HEK293 (cell line): ENCODE results near the gene BEST3.

Source experiments
- CTCF ChIA-PET: fragments of 350-600 bp; formaldehyde crosslinking; extraction: SDS; loops from one replicate; lab custom pipeline; 2021; ENCODE audit warnings: antibody characterized with exemption; lab: Yijun Ruan, JAX
- POLR2A ChIA-PET: fragments of 300-600 bp; formaldehyde crosslinking; extraction: SDS; loops from one replicate; lab custom pipeline; 2020; ENCODE audit warnings: antibody characterized with exemption, inconsistent platforms; lab: Yijun Ruan, JAX
- H3K27ac ChIP-seq: fragments of 200-500 bp; sonication (Bioruptor generic); 2 replicates; pipeline ENCODE4 v1.5.1; 2014; ENCODE audit warnings: low read depth, low read length, control low read depth, inconsistent platforms; ENCODE audit errors: extremely low read depth
- H3K36me3 ChIP-seq, 2 experiments: fragments of 200-500 bp in 1 of 2; sonication (Bioruptor generic) in 1 of 2; 1 replicate in 1 of 2; 2 replicates in 1 of 2; pipeline ENCODE4 v1.5.1; 2014 to 2017; ENCODE audit warnings: inconsistent platforms in 2 of 2, low read length in 2 of 2; ENCODE audit not compliant: control insufficient read depth in 2 of 2, insufficient read depth in 1 of 2
- H3K4me1 ChIP-seq: fragments of 200-500 bp; sonication (Bioruptor generic); 2 replicates; pipeline ENCODE4 v1.5.1; 2014; ENCODE audit warnings: mild to moderate bottlenecking, low read length, inconsistent platforms; ENCODE audit not compliant: control insufficient read depth, insufficient read depth
- H3K4me3 ChIP-seq: 2 replicates; pipeline ENCODE4 v1.5.1; 2011; ENCODE audit warnings: low read depth, mild to moderate bottlenecking, control low read depth, low read length, moderate library complexity
- H3K9me3 ChIP-seq: fragments of 200-500 bp; sonication (Bioruptor generic); 2 replicates; pipeline ENCODE4 v1.5.1; 2014; ENCODE audit warnings: low read depth, low read length, inconsistent platforms; ENCODE audit not compliant: control insufficient read depth, insufficient read depth
- HOXA7 ChIP-seq: sonication (generic); formaldehyde crosslinking; IDR thresholded peaks from 2 replicates; pipeline ENCODE4 v1.8.1; 2022; ENCODE audit warnings: missing genetic modification reagents, borderline replicate concordance
- HOXC10 ChIP-seq: sonication (generic); formaldehyde crosslinking; IDR thresholded peaks from 2 replicates; pipeline ENCODE4 v1.8.1; 2023; ENCODE audit warnings: mild to moderate bottlenecking, missing genetic modification reagents
- IKZF3 ChIP-seq: fragments of 450-650 bp; IDR thresholded peaks from 2 replicates; pipeline ENCODE4 v1.5.0; 2018; ENCODE audit warnings: missing biosample characterization, mild to moderate bottlenecking, missing genetic modification characterization, moderate library complexity
- KLF1 ChIP-seq: fragments of 450-650 bp; formaldehyde crosslinking; IDR thresholded peaks from 2 replicates; pipeline ENCODE4 v1.5.1; 2016; ENCODE audit warnings: missing biosample characterization, missing genetic modification characterization
- KLF16 ChIP-seq: fragments of 450-650 bp; formaldehyde crosslinking; IDR thresholded peaks from 2 replicates; pipeline ENCODE4 v1.5.1; 2017; ENCODE audit warnings: missing biosample characterization, missing genetic modification characterization
- MZF1 ChIP-seq: fragments of 450-650 bp; formaldehyde crosslinking; IDR thresholded peaks from 2 replicates; pipeline ENCODE4 v1.5.1; 2017; ENCODE audit warnings: missing biosample characterization, missing genetic modification characterization, borderline replicate concordance
- SALL2 ChIP-seq: fragments of 450-650 bp; formaldehyde crosslinking; IDR thresholded peaks from 2 replicates; pipeline ENCODE4 v1.5.0; 2017; ENCODE audit warnings: missing biosample characterization, mild to moderate bottlenecking, missing genetic modification characterization, borderline replicate concordance
- ZBTB20 ChIP-seq: fragments of 450-650 bp; formaldehyde crosslinking; IDR thresholded peaks from 2 replicates; pipeline ENCODE4 v1.5.1; 2016; ENCODE audit warnings: missing biosample characterization, missing genetic modification characterization
- ZBTB21 ChIP-seq: fragments of 450-650 bp; formaldehyde crosslinking; IDR thresholded peaks from 2 replicates; pipeline ENCODE4 v1.5.1; 2017; ENCODE audit warnings: missing biosample characterization, missing genetic modification characterization
- ZNF157 ChIP-seq: fragments of 450-650 bp; formaldehyde crosslinking; IDR thresholded peaks from 2 replicates; pipeline ENCODE4 v1.5.1; 2016; ENCODE audit warnings: missing biosample characterization, missing genetic modification characterization
- ZNF239 ChIP-seq: fragments of 450-650 bp; formaldehyde crosslinking; IDR thresholded peaks from 2 replicates; pipeline ENCODE4 v1.5.1; 2016; ENCODE audit warnings: missing biosample characterization, missing genetic modification characterization
- ZNF423 ChIP-seq: fragments of 450-650 bp; formaldehyde crosslinking; IDR thresholded peaks from 2 replicates; pipeline ENCODE4 v1.5.1; 2016; ENCODE audit warnings: missing biosample characterization, missing genetic modification characterization
- ZNF610 ChIP-seq: fragments of 450-650 bp; formaldehyde crosslinking; IDR thresholded peaks from 2 replicates; pipeline ENCODE4 v1.5.1; 2016; ENCODE audit warnings: missing biosample characterization, missing genetic modification characterization, borderline replicate concordance
- ZNF621 ChIP-seq: fragments of 450-650 bp; formaldehyde crosslinking; IDR thresholded peaks from 2 replicates; pipeline ENCODE4 v1.5.1; 2017; ENCODE audit warnings: missing biosample characterization, missing genetic modification characterization
- ZNF837 ChIP-seq: fragments of 450-650 bp; formaldehyde crosslinking; IDR thresholded peaks from 2 replicates; pipeline ENCODE4 v1.5.1; 2016; ENCODE audit warnings: missing biosample characterization, missing genetic modification characterization
- TF ChIP-seq, protein P1 (sequence below): fragments of 450-650 bp; formaldehyde crosslinking; IDR thresholded peaks from 2 replicates; pipeline ENCODE4 v1.5.1; 2016; ENCODE audit warnings: missing biosample characterization, missing genetic modification characterization
- TF ChIP-seq, protein P2 (sequence below): sonication (generic); formaldehyde crosslinking; IDR thresholded peaks from 2 replicates; pipeline ENCODE4 v1.8.1; 2022; ENCODE audit warnings: mild to moderate bottlenecking, moderate library complexity, missing genetic modification reagents
- TF ChIP-seq, protein P3 (sequence below): fragments of 450-650 bp; formaldehyde crosslinking; IDR thresholded peaks from 2 replicates; pipeline ENCODE4 v1.5.1; 2016; ENCODE audit warnings: missing biosample characterization, missing genetic modification characterization
- TF ChIP-seq, protein P4 (sequence below): fragments of 450-650 bp; formaldehyde crosslinking; IDR thresholded peaks from 2 replicates; pipeline ENCODE4 v1.5.1; 2016; ENCODE audit warnings: missing biosample characterization, missing genetic modification characterization
- TF ChIP-seq, protein P5 (sequence below): fragments of 450-650 bp; formaldehyde crosslinking; conservative IDR thresholded peaks from 2 replicates; pipeline ENCODE4 v1.5.1; 2016; ENCODE audit warnings: low read depth, missing biosample characterization, missing genetic modification characterization
- TF ChIP-seq, protein P6 (sequence below): fragments of 450-650 bp; formaldehyde crosslinking; IDR thresholded peaks from 2 replicates; pipeline ENCODE4 v1.5.1; 2016; ENCODE audit warnings: missing biosample characterization, missing genetic modification characterization
- TF ChIP-seq, protein P7 (sequence below): fragments of 450-650 bp; formaldehyde crosslinking; IDR thresholded peaks from 2 replicates; pipeline ENCODE4 v1.5.1; 2017; ENCODE audit warnings: missing biosample characterization, missing genetic modification characterization

The BEST3 gene

DNA sequence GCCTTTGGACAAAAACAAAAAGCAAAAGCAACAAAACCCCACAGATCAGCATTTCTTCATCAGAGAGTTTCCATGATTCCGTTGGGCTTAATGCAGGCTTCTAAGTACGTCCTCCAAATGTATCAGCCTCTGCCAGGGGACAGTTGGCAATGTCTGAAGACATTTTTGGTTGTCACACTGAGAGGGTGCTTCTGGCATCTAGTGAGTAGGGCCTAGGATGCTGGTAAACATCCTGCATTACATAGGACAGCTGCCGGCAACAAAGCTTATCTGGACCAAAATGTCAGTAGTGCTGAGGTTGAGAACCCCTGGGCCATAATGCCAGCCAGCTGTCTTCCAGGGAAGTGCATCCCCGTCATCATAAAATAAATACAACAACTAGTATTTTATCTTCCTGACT lies 79.0 kb downstream of the BEST3 start:
- ChIA-PET POLR2A (no interaction called here), CTCF (interaction anchor here (1.0 kb wide), 1 partner anchor 20 kb away, joined by 3 read pairs; no protein-coding TSS in a partner anchor)
- TF ChIP-seq ZBTB21 (no peak), ZNF239 (tag by site-specific recombination) (no peak), HOXA7 (no peak), KLF16 (tag by site-specific recombination) (no peak), HOXC10 (no peak), ZNF423 (no peak), ZNF157 (tag by site-specific recombination) (no peak), ZNF610 (tag by site-specific recombination) (no peak), SALL2 (no peak), ZNF837 (tag by site-specific recombination) (no peak), MZF1 (tag by site-specific recombination) (no peak)
- TF ChIP-seq, protein P1, sequence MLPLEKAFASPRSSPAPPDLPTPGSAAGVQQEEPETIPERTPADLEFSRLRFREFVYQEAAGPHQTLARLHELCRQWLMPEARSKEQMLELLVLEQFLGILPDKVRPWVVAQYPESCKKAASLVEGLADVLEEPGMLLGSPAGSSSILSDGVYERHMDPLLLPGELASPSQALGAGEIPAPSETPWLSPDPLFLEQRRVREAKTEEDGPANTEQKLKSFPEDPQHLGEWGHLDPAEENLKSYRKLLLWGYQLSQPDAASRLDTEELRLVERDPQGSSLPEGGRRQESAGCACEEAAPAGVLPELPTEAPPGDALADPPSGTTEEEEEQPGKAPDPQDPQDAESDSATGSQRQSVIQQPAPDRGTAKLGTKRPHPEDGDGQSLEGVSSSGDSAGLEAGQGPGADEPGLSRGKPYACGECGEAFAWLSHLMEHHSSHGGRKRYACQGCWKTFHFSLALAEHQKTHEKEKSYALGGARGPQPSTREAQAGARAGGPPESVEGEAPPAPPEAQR (tag by site-specific recombination) = no peak
- TF ChIP-seq, protein P2, sequence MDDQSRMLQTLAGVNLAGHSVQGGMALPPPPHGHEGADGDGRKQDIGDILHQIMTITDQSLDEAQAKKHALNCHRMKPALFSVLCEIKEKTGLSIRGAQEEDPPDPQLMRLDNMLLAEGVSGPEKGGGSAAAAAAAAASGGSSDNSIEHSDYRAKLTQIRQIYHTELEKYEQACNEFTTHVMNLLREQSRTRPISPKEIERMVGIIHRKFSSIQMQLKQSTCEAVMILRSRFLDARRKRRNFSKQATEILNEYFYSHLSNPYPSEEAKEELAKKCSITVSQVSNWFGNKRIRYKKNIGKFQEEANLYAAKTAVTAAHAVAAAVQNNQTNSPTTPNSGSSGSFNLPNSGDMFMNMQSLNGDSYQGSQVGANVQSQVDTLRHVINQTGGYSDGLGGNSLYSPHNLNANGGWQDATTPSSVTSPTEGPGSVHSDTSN (CRISPR knock-in tag) = no peak
- TF ChIP-seq, protein P3, sequence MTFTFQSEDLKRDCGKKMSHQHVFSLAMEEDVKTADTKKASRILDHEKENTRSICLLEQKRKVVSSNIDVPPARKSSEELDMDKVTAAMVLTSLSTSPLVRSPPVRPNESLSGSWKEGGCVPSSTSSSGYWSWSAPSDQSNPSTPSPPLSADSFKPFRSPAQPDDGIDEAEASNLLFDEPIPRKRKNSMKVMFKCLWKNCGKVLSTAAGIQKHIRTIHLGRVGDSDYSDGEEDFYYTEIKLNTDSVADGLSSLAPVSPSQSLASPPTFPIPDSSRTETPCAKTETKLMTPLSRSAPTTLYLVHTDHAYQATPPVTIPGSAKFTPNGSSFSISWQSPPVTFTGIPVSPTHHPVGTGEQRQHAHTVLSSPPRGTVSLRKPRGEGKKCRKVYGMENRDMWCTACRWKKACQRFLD (tag by site-specific recombination) = no peak
- H3K9me3 ChIP-seq = no peaks in the 10 kb centered on the region
- H3K36me3 ChIP-seq = no peaks in the 10 kb centered on the region
- H3K4me1 ChIP-seq = no peaks in the 10 kb centered on the region
- H3K4me3 ChIP-seq = no peak overlapping the region
- H3K27ac ChIP-seq = no peak overlapping the region

DNA sequence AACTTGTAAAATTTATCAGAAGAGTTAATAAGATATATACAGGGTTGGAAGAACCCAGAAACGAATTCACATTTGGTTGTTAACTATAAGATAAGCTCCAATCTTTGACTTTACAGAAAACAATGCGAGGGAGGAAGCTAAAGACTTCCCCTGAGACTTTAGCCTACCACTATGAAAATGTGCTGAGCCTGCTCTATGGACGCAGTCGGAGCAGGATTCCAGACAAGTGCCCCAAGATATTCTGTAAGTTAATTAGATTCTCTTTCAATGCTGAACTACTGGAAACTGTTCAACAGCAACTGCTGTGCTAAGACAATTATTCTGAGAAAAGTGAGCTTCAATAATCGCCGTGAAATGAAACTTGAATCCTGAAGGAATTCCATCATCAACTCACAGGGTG lies 80.1 kb downstream of the BEST3 start:
- H3K4me3 ChIP-seq = no peak overlapping the region
- no peaks in the 10 kb centered on the region for H3K4me1 ChIP-seq
- POLR2A ChIA-PET = no interaction called here
- H3K36me3 ChIP-seq = no peaks in the 10 kb centered on the region
- H3K27ac ChIP-seq = no peak overlapping the region
- H3K9me3 ChIP-seq = no peaks in the 10 kb centered on the region
- CTCF ChIA-PET = interaction anchor here (0.6 to 1.3 kb wide), 2 partner anchors 20 to 1009 kb away, joined by 3 to 8 read pairs; no protein-coding TSS in a partner anchor
- TF ChIP-seq, protein P4, sequence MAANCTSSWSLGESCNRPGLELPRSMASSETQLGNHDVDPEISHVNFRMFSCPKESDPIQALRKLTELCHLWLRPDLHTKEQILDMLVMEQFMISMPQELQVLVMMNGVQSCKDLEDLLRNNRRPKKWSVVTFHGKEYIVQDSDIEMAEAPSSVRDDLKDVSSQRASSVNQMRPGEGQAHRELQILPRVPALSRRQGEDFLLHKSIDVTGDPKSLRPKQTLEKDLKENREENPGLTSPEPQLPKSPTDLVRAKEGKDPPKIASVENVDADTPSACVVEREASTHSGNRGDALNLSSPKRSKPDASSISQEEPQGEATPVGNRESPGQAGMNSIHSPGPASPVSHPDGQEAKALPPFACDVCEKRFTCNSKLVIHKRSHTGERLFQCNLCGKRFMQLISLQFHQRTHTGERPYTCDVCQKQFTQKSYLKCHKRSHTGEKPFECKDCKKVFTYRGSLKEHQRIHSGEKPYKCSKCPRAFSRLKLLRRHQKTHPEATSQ (tag by site-specific recombination) = no peak
- TF ChIP-seq KLF1 (tag by site-specific recombination) (no peak), ZBTB20 (tag by site-specific recombination) (no peak), IKZF3 (no peak), ZNF837 (tag by site-specific recombination) (no peak), ZNF621 (tag by site-specific recombination) (no peak)
- TF ChIP-seq, protein P5, sequence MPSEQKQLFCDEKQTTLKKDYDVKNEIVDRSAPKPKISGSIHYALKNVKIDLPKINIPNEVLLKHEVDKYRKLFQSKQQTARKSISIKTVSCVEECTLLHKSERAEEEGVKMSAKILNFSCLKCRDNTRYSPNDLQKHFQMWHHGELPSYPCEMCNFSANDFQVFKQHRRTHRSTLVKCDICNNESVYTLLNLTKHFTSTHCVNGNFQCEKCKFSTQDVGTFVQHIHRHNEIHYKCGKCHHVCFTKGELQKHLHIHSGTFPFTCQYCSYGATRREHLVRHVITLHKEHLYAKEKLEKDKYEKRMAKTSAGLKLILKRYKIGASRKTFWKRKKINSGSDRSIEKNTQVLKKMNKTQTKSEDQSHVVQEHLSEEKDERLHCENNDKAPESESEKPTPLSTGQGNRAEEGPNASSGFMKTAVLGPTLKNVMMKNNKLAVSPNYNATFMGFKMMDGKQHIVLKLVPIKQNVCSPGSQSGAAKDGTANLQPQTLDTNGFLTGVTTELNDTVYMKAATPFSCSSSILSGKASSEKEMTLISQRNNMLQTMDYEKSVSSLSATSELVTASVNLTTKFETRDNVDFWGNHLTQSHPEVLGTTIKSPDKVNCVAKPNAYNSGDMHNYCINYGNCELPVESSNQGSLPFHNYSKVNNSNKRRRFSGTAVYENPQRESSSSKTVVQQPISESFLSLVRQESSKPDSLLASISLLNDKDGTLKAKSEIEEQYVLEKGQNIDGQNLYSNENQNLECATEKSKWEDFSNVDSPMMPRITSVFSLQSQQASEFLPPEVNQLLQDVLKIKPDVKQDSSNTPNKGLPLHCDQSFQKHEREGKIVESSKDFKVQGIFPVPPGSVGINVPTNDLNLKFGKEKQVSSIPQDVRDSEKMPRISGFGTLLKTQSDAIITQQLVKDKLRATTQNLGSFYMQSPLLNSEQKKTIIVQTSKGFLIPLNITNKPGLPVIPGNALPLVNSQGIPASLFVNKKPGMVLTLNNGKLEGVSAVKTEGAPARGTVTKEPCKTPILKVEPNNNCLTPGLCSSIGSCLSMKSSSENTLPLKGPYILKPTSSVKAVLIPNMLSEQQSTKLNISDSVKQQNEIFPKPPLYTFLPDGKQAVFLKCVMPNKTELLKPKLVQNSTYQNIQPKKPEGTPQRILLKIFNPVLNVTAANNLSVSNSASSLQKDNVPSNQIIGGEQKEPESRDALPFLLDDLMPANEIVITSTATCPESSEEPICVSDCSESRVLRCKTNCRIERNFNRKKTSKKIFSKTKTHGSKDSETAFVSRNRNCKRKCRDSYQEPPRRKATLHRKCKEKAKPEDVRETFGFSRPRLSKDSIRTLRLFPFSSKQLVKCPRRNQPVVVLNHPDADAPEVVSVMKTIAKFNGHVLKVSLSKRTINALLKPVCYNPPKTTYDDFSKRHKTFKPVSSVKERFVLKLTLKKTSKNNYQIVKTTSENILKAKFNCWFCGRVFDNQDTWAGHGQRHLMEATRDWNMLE (tag by site-specific recombination) = no peak
- TF ChIP-seq, protein P6, sequence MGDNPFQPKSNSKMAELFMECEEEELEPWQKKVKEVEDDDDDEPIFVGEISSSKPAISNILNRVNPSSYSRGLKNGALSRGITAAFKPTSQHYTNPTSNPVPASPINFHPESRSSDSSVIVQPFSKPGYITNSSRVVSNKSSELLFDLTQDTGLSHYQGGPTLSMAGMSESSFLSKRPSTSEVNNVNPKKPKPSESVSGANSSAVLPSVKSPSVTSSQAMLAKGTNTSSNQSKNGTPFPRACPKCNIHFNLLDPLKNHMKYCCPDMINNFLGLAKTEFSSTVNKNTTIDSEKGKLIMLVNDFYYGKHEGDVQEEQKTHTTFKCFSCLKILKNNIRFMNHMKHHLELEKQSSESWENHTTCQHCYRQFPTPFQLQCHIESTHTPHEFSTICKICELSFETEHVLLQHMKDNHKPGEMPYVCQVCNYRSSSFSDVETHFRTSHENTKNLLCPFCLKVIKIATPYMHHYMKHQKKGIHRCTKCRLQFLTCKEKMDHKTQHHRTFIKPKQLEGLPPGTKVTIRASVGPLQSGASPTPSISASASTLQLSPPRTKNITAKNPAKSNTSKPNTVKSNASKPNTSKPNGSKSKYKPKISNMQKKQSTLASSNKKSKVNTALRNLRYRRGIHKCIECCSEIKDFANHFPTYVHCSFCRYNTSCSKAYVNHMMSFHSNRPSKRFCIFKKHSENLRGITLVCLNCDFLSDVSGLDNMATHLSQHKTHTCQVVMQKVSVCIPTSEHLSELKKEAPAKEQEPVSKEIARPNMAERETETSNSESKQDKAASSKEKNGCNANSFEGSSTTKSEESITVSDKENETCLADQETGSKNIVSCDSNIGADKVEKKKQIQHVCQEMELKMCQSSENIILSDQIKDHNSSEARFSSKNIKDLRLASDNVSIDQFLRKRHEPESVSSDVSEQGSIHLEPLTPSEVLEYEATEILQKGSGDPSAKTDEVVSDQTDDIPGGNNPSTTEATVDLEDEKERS (tag by site-specific recombination) = no peak
- TF ChIP-seq, protein P7, sequence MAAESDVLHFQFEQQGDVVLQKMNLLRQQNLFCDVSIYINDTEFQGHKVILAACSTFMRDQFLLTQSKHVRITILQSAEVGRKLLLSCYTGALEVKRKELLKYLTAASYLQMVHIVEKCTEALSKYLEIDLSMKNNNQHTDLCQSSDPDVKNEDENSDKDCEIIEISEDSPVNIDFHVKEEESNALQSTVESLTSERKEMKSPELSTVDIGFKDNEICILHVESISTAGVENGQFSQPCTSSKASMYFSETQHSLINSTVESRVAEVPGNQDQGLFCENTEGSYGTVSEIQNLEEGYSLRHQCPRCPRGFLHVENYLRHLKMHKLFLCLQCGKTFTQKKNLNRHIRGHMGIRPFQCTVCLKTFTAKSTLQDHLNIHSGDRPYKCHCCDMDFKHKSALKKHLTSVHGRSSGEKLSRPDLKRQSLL (tag by site-specific recombination) = no peak
